GM19238 (cell line): Measurements from ENCODE around the gene OR4K2.
"Not testable (repeated sequence)": the region's sequence is repeated elsewhere in the genome, so short reads cannot be mapped to it uniquely, and the experiment has no call there.

ENCODE experiments used
- DNase-seq: peaks from one replicate; pipeline ENCODE4 v3.0.0; 2011; ENCODE audit warnings: low spot score; ENCODE audit not compliant: insufficient read length

OR4K2 gene

GRCh38 chr14:19874842-19875241 is at the start of gene OR4K2:
Gene OR4K2 (plus strand): TSS chr14:19875142. CDS start chr14:19876268, 1,126 bp downstream.
- DNase-seq, result no peak

GRCh38 chr14:19827626-19828244 is 47.2 kb upstream of the OR4K2 start:
- not testable (repeated sequence) for DNase-seq

- no peak for DNase-seq
These were observed 46.6 kb upstream of the OR4K2 start for GRCh38 chr14:19828314-19828713.

GRCh38 chr14:19834203-19834848 is 40.6 kb upstream of the OR4K2 start:
- not testable (repeated sequence) for DNase-seq

GRCh38 chr14:19838433-19838832 is 36.5 kb upstream of the OR4K2 start:
- no peak for DNase-seq

- no peak for DNase-seq
These were observed 23.6 kb upstream of the OR4K2 start for GRCh38 chr14:19851365-19851764.

- DNase-seq, result not testable (repeated sequence)
These were observed 8.8 kb upstream of the OR4K2 start for GRCh38 chr14:19866061-19866669.

- DNase-seq, result no peak
These were observed 1.8 kb upstream of the OR4K2 start for GRCh38 chr14:19873178-19873577.

- no peak for DNase-seq
These were observed 3.2 kb downstream of the OR4K2 start for GRCh38 chr14:19878029-19878642.

GRCh38 chr14:19895282-19895681 is 20.3 kb downstream of the OR4K2 start:
- no peak for DNase-seq

GRCh38 chr14:19900999-19901398 is 26.1 kb downstream of the OR4K2 start:
- no peak for DNase-seq

- no peak for DNase-seq
These were observed 27.5 kb downstream of the OR4K2 start for GRCh38 chr14:19902409-19902808.

GRCh38 chr14:19906665-19907064 is 31.7 kb downstream of the OR4K2 start:
- no peak for DNase-seq

- DNase-seq, result no peak
These were observed 36.2 kb downstream of the OR4K2 start for GRCh38 chr14:19911114-19911513.

GRCh38 chr14:19917243-19917642 is 42.3 kb downstream of the OR4K2 start:
- DNase-seq, result no peak

- DNase-seq, result no peak
These were observed 43.1 kb downstream of the OR4K2 start for GRCh38 chr14:19917955-19918518.

GRCh38 chr14:19918553-19919264 is 43.8 kb downstream of the OR4K2 start:
- DNase-seq, result no peak

GRCh38 chr14:19920021-19920657 is 45.2 kb downstream of the OR4K2 start, which contains the start of gene OR4K5:
Gene OR4K5 (plus strand): TSS chr14:19920607. CDS start chr14:19920607, 0 bp downstream.
- DNase-seq, result no peak

- no peak for DNase-seq
These were observed 55.7 kb downstream of the OR4K2 start, which contains the start of gene OR4K1 for GRCh38 chr14:19930617-19931016. Gene OR4K1 (plus strand): TSS chr14:19930917. CDS start chr14:19935667, 4,750 bp downstream.
